BJ (cell line): ENCODE results near the gene CORO2B. TPM values are rescaled to one million over a fixed set of nuclear protein-coding genes. Genes with fewer than 3 reads are reported as not detected.

ENCODE experiments used
- CTCF ChIA-PET: fragments of 350-600 bp; formaldehyde crosslinking; extraction: SDS; loops from one replicate; lab custom pipeline; 2021; ENCODE audit warnings: antibody characterized with exemption, inconsistent platforms; lab: Yijun Ruan, JAX
- POLR2A ChIA-PET: fragments of 300-600 bp; sonication (Branson Sonifier 250); formaldehyde crosslinking; extraction: SDS; loops from one replicate; lab custom pipeline; 2021; ENCODE audit warnings: antibody characterized with exemption; lab: Charles Lee
- DNase-seq: peaks from one replicate; pipeline ENCODE4 v3.0.0-alpha.2; 2011; ENCODE audit warnings: low read depth
- H3K27me3 ChIP-seq: 2 replicates; pipeline ENCODE4 v1.6.0; 2011; ENCODE audit warnings: low read length; ENCODE audit not compliant: control insufficient read depth, insufficient read depth
- H3K36me3 ChIP-seq: 2 replicates; pipeline ENCODE4 v1.5.1; 2011; ENCODE audit warnings: low read length; ENCODE audit not compliant: control insufficient read depth, insufficient read depth
- H3K4me3 ChIP-seq: 2 replicates; pipeline ENCODE4 v1.5.1; 2011; ENCODE audit warnings: low read depth, mild to moderate bottlenecking, control low read depth, low read length
- CTCF ChIP-seq: IDR thresholded peaks from 2 replicates; pipeline ENCODE4 v1.5.1; 2011; ENCODE audit warnings: low read depth, mild to moderate bottlenecking, control low read depth, inconsistent platforms, low read length, moderate library complexity; ENCODE audit not compliant: insufficient read depth
- polyA plus RNA-seq: library from polyadenylated mRNA; depleted of rRNA; stranded (reverse); fragments of >200 nt; gene quantifications from 2 replicates; pipeline ENCODE4 v1.2.3, GENCODE V29; 2011

CORO2B gene
- polyA plus RNA-seq, 1 experiment: 7.7 TPM

- ChIA-PET CTCF (interaction anchor here (1.6 to 6.3 kb wide), 3 partner anchors 12 to 231 kb away, joined by 3 to 44 read pairs (median 7); no protein-coding TSS in a partner anchor), POLR2A (no interaction called here)
- Histone ChIP-seq H3K36me3 (no peaks in the 10 kb centered on the region), H3K4me3 (no peak overlapping the region), H3K27me3 (no peaks in the 10 kb centered on the region)
- no peak for TF ChIP-seq CTCF
- DNase-seq: no peak
Measured at GRCh38 chr15:68537506-68537905, 41.3 kb upstream of the CORO2B start.

GRCh38 chr15:68538311-68538710 is 40.5 kb upstream of the CORO2B start:
- ChIA-PET POLR2A (no interaction called here), CTCF (interaction anchor here (0.9 to 6.3 kb wide), 6 partner anchors 12 to 240 kb away, joined by 3 to 44 read pairs (median 3); no protein-coding TSS in a partner anchor)
- no peak for DNase-seq
- Histone ChIP-seq H3K4me3 (no peak overlapping the region), H3K27me3 (no peaks in the 10 kb centered on the region), H3K36me3 (no peaks in the 10 kb centered on the region)
- TF ChIP-seq CTCF: no peak

DNA sequence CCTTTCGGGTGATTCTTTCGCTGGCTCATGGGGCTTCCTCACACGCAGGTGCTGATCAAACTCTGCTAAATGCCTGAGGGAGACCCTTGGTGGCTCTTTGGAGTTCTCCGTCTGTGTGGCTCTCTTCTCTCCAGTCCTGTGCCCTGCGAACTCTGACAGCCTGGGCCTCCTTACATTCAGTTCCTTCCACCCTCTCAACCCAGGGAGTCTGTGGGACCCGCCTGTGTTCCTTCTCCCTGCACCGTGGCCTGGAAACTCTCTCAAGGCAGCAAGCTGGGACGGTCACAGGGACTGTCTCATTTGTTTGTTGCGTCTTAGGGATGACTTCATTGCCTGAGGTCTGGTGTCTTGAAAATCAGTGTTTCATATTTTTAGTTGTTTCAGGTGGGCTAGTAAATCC is 37.0 kb upstream of the CORO2B start:
- no peaks in the 10 kb centered on the region for H3K27me3 ChIP-seq
- no peak for TF ChIP-seq CTCF
- no peak overlapping the region for H3K4me3 ChIP-seq
- ChIA-PET POLR2A (no interaction called here), CTCF (interaction anchor here (0.8 to 6.3 kb wide), 6 partner anchors 8 to 383 kb away, joined by 3 to 44 read pairs (median 4); no protein-coding TSS in a partner anchor)
- DNase-seq: no peak
- no peaks in the 10 kb centered on the region for H3K36me3 ChIP-seq

- Histone ChIP-seq H3K27me3 (no peaks in the 10 kb centered on the region), H3K4me3 (no peak overlapping the region), H3K36me3 (no peaks in the 10 kb centered on the region)
- POLR2A ChIA-PET: no interaction called here
- CTCF ChIA-PET: interaction anchor here (0.8 to 6.3 kb wide), 5 partner anchors 8 to 383 kb away, joined by 3 to 44 read pairs (median 4); no protein-coding TSS in a partner anchor
- DNase-seq: no peak
- no peak for TF ChIP-seq CTCF
Measured at GRCh38 chr15:68542348-68542747, 36.4 kb upstream of the CORO2B start.

DNA sequence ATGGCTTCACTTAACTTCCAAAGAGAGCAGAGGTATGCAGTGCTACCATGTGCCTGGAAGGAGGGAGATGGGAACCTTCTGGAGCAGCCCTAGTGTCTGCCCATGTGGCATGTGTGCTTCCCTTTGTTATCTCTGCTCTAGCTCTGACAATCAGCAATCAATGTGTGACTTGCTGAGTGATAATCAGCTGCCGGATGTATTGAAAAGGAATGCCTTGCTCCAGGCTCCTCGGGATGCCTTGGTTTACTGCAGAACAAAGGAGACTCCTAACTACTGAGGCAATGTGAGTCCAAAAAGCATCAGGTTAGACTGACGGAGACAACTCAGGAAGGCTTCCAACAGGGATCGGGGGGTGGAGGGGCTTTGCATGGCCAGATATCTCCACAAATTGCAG is 36.0 kb upstream of the CORO2B start:
- CTCF ChIA-PET: interaction anchor here (0.8 to 2.9 kb wide), 3 partner anchors 11 to 236 kb away, joined by 3 to 15 read pairs (median 4); no protein-coding TSS in a partner anchor

More for the DNA sequence above, 36.0 kb upstream of the CORO2B start:
- POLR2A ChIA-PET: interaction anchor here (0.6 kb wide), 1 partner anchor 25 kb away, joined by 3 read pairs; no protein-coding TSS in a partner anchor
- DNase-seq: no peak
- no peaks in the 10 kb centered on the region for H3K27me3 ChIP-seq
- H3K4me3 ChIP-seq: no peak overlapping the region
- no peaks in the 10 kb centered on the region for H3K36me3 ChIP-seq
- TF ChIP-seq CTCF: no peak
